ENCODE measurements around the gene SEC11A.

- TF ChIP-seq RAD21 (IDR thresholded peaks at IDR 0.05; ENCODE audit: low read depth) = no peak
- no peak for TF ChIP-seq REST (IDR thresholded peaks at IDR 0.05; ENCODE audit: low read depth)
- TF ChIP-seq EP300 (IDR thresholded peaks at IDR 0.05; ENCODE audit: borderline replicate concordance) = no peak
- TF ChIP-seq MAX (IDR thresholded peaks at IDR 0.05) = peak; percentile 39; the same call in 1 of the 2 replicates
- no peak for TF ChIP-seq NFIC (IDR thresholded peaks at IDR 0.05)
- TF ChIP-seq, protein P1, sequence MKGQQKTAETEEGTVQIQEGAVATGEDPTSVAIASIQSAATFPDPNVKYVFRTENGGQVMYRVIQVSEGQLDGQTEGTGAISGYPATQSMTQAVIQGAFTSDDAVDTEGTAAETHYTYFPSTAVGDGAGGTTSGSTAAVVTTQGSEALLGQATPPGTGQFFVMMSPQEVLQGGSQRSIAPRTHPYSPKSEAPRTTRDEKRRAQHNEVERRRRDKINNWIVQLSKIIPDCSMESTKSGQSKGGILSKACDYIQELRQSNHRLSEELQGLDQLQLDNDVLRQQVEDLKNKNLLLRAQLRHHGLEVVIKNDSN (IDR thresholded peaks at IDR 0.05) = no peak
- no peak for TF ChIP-seq CREB1 (IDR thresholded peaks at IDR 0.05; ENCODE audit: low read depth)
- TF ChIP-seq YY1 (IDR thresholded peaks at IDR 0.05; ENCODE audit: low read depth) = no peak; the same call in 1 of the 2 replicates
- peak; percentile 90 for TF ChIP-seq TAF1 (IDR thresholded peaks at IDR 0.05; ENCODE audit: low read depth)
- TF ChIP-seq EGR1 (IDR thresholded peaks at IDR 0.05) = peak; percentile 42
- no peak; the same call in 1 of the 2 replicates for TF ChIP-seq TCF12 (IDR thresholded peaks at IDR 0.05; ENCODE audit: low read depth)
- TF ChIP-seq TEAD4 (IDR thresholded peaks at IDR 0.05) = peak; percentile 44
- TF ChIP-seq CEBPB (IDR thresholded peaks at IDR 0.05) = no peak
Measured at GRCh38 chr15:84653910-84654688, 61.8 kb downstream of the SEC11A start, which contains the start of gene WDR73.
